OCI-LY7 (cell line): ENCODE measurements around the gene DNAJC3.
A peak's percentile ranks its signal among the peaks of the same experiment; 100 is the strongest.

ENCODE experiments used
- EZH2phosphoT487 ChIP-seq: fragments of 200-600 bp; sonication (generic); IDR thresholded peaks from 2 replicates; pipeline ENCODE4 v1.6.1; 2018; ENCODE audit warnings: low read depth, borderline replicate concordance, mild to moderate bottlenecking, mixed run types, antibody characterized with exemption, low read length, moderate library complexity, mixed read lengths
- TF ChIP-seq, protein P1 (sequence below): fragments of 200-600 bp; sonication (generic); conservative IDR thresholded peaks from 2 replicates; pipeline ENCODE4 v1.5.1; 2014; ENCODE audit warnings: mild to moderate bottlenecking, antibody characterized with exemption, low read length, moderate library complexity, mixed read lengths

DNA sequence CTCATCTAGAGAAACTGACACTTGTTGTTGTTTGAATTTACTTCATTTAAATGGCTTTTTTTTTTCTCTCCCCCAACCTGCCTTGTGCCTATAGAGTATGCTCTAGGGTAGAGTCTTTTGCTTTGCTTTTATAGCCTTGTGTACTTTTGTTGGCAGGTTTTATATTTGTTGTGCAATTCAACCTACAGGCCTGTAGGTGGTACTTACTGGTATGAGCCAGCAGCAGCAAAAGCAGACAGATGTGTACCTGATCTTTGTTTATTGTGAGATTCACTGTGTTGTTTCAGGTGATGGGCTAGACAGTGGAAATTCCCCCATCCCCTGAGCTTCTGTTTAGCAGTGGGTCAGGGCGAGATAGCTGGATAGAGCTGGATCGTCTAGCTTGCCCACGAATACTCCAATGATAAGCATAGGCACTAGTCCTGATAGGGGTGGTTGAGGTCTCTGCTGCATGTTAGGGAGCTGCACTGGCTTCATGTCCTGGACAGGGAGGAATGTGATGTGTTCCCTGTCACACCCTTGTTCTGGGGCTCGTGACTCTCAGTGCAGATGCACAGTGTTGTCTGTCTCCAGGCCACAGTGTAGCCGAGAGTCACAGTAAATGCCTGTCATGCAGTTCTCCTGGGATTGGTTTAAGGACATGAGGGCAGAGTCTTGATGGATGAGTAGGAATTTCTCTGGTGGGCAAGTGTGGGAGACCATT, 21.3 kb downstream of the DNAJC3 start:
- TF ChIP-seq, protein P1, sequence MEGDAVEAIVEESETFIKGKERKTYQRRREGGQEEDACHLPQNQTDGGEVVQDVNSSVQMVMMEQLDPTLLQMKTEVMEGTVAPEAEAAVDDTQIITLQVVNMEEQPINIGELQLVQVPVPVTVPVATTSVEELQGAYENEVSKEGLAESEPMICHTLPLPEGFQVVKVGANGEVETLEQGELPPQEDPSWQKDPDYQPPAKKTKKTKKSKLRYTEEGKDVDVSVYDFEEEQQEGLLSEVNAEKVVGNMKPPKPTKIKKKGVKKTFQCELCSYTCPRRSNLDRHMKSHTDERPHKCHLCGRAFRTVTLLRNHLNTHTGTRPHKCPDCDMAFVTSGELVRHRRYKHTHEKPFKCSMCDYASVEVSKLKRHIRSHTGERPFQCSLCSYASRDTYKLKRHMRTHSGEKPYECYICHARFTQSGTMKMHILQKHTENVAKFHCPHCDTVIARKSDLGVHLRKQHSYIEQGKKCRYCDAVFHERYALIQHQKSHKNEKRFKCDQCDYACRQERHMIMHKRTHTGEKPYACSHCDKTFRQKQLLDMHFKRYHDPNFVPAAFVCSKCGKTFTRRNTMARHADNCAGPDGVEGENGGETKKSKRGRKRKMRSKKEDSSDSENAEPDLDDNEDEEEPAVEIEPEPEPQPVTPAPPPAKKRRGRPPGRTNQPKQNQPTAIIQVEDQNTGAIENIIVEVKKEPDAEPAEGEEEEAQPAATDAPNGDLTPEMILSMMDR = peak; percentile 42
- TF ChIP-seq EZH2phosphoT487 = no peak
